NOMO-1 treated with dmso at 0.1 percent for 144 hours (cell line): ENCODE results near the gene CMTM3.
"Not testable (repeated sequence)": the region's sequence is repeated elsewhere in the genome, so short reads cannot be mapped to it uniquely, and the experiment has no call there.

Source experiments
- DNase-seq: peaks from one replicate; lab custom pipeline; 2025; ENCODE audit not compliant: unreplicated experiment; lab: John Stamatoyannopoulos, UW

The CMTM3 gene

DNA sequence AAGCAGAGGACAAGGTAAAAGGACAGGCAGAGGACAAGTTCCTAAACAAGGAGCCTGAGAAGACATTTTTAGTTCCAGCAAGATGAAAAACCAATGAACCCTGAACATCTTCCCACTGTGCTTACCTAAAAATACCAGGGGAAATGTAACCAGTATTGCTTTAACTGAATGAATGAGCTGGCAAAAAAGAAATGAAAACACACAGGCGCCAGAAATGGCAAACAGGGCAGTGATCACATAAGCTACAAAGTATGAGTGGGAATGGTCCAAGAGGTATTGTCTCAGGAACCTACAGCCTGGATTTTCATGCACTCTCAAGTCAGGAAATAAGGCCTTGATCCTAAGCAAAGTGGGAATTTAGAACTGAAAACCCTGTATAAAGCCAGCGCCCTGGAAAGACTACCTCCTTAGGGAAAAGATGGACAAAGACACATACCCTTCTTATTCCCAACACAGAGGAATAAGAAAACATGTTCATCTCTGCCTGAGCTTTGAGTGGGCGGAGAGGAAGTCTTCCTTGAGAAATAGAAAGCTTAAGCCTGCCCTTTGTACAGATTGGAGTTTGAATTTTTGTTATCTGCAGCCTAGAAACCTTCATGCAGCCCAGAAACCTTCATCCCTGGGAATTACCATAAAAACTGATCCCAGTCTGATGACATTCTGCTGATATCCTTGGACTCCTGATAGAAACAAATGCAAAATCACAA lies 23.1 kb upstream of the CMTM3 start:
- no peak for DNase-seq

DNA sequence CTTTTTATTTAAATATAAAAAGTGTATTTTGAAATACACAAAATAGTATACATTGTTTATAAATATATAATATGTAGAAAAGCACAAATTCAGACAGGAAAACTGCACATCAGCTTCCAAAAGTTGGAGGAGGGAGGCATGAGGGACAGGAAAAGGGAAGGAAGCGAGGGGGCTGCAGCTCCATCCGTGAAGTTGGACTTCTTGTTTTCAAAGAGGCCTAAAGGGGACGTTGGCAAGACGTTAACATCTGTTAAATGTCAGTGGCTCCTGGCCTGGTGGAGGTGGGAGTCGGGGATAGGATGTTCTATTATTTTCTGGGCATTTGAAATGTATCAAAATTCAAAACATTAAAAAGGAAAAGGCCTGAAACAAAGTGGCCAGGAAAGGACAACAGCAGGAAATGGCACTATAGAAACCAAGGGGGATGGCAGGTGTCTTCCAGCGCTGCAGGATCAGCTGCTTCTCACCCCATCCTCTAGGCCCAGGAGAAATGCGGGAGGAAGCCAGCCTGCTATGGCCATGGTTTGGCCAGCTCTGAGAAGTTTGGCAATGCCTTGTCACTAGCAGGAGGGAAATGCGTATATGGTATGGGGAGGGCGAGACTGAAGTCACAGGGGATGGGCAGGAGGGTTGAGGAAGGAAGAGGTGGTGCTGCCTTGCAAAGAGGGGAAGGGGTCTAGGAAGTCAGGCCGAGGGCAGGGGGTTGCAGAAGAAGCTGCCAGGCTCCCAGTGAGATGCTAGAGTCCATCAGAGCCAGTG lies 18.8 kb upstream of the CMTM3 start:
- DNase-seq = peak; percentile 7

DNA sequence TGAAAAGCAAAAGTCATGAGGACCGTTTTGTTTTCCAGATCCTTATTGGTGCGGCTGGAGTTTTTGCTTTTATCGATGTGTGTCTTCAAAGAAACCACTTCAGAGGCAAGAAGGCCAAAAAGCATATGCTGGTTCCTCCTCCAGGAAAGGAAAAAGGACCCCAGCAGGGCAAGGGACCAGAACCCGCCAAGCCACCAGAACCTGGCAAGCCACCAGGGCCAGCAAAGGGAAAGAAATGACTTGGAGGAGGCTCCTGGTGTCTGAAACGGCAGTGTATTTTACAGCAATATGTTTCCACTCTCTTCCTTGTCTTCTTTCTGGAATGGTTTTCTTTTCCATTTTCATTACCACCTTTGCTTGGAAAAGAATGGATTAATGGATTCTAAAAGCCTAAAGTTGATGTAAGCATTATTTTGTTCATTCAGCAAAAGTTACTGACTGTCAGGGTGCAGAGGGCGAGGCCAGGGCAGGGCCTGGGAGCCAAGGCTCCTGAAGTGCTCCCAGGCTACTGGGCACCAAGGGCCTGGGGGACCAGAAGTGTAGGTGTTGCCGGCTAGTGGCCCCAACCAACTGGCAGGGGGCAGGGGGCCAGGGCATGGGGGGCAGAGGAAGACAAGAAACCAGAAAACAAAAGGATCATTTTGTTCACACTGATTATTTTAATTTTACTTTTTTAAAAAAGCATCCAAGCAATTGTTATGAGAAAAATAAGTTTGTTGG lies 16.5 kb upstream of the CMTM3 start:
- no peak for DNase-seq

DNA sequence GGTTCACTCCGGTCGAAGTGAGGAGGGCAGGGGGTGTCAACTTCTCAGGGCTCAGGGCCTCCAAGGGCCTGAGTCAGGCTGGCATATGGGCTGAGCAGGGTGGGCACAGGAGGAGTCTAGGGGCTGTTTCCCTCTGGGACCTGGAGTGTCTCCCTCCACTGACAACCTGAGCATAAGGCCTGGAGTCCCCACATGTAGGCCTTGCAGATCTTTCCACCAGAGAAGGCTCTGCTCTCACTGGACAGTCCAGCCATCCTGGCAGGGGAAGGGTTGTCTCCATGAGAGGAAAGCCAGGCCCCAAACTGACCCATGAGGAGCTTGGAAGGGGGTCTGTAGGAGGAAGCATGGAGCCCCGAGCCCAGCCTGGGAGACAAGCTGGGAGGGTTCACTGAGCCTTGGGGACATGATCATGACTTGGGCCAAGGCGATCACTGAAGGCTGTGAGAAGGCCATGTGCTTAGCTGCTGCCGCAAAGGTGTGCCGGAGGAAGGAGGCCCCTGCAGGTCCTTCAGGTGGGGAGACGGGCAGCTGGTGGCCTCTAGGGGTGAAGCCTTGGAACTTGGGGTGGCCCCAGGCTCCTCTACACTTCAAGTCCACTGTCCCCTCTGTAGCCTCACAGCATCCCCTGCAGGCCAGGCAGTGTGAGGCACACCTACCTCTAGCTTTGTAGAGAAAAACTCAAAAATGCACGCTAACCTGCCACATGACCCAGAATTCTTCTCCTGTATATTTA lies 15.4 kb upstream of the CMTM3 start:
- DNase-seq = peak; percentile 31

DNA sequence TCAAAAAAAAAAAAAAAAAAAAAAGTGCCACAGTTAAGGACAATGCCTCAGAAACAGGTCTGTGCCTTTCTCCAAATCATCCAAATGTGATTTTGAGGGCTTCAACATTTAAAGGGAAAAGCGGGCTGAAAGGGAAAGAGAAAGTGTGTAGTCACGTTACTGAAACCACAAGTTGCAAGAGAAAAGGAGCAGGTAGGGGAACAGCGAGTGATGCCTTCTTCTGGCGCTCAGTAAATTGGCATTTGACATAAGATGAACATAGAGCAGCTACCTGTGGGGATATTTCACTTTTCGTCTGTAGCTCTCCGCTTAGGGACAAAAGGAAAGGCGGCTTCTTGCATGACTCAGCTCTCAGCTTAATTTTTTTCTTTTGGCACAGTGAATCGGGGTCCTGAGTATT lies 14.2 kb upstream of the CMTM3 start:
- DNase-seq = peak; percentile 4

DNA sequence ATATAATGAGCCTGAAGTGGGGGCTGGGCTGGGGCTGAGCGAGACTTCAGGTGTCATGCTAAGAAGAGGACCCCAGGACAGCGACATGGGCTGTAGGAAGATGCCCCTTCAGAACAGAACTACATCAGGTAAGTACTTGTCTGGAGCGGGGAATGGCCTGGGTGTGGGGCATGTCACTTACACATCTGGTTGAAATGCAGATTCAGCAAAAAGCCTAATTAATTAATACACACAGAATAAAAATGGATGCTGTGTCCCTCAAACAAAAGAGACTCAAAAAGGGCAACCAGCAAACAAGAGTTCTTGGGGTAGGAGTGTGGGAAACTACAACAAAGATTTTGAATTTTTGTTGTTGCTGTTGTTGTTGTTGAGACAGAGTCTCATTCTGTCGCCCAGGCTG lies 13.5 kb upstream of the CMTM3 start:
- no peak for DNase-seq

DNA sequence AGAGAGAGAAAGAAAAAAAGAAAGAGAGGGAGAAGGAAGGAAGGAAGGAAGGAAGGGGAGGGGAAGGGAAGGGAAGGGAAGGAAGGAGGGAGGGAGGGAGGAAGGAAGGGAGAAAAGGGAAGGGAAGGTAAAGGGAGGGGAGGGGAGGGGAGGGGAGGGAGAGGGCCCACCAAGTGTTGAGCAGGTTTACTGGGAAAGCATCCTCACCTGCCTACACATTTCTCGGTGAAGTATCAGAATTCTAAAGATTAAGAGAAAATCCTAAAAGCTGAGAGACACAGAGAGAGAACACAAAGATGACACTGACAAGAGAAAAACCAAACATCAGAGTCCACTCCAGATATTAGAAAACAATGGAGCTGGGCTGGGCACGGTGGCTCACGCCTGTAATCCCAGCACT lies 12.3 kb upstream of the CMTM3 start:
- DNase-seq = no peak

DNA sequence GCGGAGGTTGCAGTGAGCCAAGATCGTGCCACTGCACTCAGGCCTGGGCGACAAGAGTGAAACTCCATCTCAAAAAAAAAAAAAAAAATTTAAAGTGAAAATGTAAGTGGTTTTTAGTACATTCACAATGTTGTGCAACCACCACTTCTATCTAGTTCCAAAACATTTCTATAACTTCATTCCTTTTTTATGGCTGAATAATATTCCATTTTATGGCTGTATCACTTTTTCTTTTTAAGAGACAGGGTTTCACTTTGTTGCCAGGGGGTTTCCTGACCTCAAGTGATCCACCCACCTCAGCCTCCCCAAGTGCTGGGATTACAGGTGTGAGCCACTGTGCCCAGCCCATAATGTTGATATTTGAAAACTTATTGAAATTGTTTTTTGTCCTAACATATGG lies 11.7 kb upstream of the CMTM3 start:
- DNase-seq = no peak

DNA sequence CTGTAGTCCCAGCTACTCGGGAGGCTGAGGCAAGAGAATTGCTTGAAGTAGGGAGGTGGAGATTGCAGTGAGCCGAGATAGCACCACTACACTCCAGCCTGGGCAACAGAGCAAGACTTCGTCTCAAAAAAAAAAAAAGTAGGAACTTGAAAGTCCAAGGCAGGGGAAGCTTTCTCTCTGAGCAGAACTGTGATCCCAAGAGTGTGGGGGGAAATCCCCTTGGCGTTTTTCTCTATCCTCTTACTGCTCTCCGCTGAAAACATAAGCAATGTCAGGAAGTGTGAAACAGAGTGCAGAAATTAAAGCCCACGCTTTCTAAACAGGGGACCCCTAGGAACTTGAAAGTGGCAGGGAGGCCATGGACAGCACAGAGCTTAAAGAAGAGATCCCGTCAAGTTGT lies 9.8 kb upstream of the CMTM3 start:
- no peak for DNase-seq

DNA sequence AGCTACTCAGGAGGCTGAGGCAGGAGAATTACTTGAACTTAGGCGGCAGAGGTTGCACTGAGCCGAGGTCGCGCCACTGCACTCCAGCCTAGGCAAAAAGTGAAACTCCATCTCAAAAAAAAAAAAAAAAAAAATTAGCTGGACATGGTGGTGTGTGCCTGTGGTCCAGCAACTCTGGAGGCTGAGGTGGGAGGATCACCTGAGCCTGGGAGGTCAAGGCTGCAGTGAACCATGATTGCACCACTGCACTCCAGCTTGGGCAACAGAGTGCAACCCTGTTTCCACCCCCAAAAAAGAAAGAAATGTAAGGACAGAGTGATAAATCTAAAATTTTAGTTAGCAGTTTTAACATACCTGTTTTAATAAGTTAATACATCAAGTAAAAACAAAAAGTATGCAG lies 7.9 kb upstream of the CMTM3 start:
- not testable (repeated sequence) for DNase-seq

DNA sequence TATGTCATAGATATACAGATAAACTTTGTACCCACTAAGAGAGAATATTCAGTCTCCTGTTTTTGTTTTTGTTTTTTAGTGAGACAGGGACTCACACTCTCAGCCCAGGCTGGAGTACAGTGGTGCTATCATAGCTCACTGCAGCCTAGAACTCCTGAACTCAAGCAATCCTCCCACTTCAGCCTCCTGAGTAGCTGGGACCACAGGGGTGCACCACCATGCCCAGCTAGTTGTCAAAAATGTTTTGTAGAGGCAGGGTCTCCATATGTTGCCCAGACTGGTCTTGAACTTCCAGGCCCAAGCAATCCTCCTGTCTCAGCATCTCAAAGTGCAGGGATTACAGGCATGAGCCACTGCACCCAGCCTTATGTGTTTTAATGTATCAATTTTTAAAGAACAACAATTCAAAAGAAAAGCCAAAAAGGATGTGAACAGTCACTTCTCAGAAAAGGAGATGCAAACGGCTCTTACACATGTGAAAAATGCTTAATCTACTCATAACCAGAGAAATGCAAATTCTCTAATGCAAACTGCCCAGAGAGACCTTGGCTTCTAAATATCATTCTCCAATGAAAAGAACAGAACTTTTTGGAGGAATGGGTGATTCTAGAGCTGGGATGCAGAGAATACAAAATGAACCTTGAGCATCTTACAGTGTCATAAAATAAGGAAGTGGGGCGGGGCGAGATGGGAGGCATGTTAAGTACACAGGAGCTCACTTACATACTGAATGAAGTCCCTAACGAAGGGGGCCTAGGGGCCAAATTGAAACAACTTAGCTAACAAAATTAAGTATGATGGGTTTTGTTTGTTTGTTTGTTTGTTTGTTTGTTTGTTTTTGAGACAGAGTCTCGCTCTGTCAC lies 7.3 kb upstream of the CMTM3 start:
- no peak for DNase-seq

DNA sequence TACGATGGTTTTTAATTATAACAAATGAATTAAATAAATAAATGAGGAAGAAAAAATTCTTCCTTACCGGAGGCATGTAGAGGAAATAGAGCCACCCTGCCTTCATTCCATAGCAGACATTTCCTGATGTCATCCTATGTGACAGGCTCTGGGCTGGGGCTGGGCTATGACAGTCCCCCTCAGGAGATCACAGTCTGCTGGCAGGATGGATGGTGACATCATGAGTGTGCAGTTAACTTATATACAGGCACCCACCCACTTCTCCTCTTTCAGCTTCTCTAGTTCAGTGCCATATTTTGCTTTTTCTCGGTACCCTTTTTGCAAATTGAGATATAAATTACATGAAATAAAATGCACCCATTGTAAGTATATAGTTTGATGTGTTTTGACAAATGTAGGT lies 6.4 kb upstream of the CMTM3 start:
- DNase-seq = no peak

DNA sequence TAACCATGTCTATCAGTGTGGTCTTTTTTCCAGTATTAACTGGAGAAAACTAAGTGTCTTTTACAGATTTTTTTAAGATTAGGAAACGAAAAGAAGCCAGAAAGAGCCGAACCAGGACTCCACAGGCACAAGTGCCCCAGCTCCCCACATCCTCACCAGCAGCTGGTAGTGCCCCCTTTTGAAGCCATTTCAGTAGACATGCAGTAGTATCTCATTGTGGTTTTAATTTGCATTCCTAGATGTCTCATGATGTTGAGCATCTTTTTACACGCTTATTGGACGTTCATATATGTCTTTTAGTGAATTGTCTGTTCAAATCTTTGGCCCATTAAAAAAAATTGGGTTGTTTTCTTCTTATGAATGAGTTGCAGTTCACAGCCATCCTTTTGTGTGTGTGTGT lies 4.8 kb upstream of the CMTM3 start:
- no peak for DNase-seq

DNA sequence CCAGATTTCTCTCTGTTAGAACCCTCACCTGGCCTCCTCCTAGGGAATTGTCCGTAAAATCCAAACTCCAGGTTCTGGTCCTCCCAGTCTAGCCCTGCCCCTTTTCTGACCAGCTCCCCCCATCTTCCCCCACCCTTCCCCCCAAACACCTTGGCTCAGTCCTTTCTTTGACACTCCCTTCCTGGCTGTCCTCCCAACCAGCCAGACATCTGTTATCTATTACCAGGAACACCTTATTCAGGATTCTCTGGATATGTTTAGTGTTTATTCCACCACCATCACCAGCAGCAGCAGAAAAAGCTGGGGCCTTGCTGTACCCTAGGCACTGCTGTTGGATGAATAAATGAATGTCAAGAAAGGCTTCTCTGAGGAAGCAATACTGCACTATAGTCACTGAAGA lies 4.0 kb upstream of the CMTM3 start:
- DNase-seq = no peak

DNA sequence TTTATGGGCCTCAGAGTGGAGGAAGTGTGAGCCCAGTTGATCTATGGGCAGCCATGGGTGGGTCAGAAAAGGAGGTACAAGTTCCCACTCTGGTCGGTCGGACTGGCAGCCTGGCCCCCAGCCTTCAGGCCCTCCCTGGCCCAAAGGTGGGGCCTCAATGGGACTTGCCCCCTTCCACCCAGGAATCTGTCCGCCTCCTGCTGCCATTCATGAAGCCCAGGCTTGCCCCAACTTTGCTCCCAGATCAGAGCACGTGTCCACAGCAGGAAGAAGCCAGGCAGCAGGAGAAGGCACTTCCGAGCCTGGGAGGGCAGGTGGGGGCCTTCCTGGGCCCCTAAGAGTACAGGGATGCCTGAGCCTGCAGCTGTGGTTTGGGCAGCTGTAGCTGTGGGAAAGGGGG lies 3.0 kb upstream of the CMTM3 start:
- DNase-seq = no peak

DNA sequence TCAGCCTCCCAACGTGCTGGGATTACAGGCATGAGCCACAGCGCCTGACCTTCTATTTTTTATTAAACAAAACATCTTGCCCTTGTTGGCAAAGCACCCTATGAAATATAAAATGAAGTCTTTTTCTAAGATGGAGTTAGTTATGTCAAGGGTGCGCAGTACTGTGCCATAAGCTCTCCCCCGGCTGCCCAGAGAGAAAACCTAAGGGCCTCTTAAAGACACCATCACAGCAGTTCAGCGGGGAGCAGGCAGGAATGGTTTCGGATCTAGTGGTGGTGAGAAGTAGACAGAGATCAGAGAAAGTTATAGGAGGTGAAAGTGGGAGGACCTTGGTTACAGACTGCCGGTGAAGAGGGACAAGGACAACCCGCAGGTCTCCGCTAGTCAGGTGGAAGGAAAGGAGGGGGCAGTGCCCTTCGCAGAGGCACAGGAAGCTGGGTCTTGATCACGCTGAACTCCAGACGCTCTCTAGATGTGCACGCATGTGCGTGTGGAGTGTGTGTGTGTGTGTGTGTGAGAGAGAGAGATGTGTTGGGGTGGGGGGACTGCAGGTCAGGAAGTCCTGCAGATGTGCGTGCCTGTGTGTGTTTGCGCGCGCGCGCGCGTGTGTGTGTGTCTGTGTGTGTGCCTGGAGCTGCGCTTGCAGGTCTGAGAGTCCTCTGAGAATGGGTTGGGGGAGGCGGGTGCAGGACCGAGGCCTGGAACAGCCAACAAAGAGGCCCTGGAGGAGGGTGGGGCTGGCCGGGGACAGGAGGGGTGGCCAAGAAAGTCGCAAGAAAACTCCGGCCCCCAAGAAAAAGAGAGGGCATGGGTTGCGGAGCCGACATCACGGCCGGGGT lies 748 bp upstream of the CMTM3 start:
- DNase-seq = peak; percentile 55

DNA sequence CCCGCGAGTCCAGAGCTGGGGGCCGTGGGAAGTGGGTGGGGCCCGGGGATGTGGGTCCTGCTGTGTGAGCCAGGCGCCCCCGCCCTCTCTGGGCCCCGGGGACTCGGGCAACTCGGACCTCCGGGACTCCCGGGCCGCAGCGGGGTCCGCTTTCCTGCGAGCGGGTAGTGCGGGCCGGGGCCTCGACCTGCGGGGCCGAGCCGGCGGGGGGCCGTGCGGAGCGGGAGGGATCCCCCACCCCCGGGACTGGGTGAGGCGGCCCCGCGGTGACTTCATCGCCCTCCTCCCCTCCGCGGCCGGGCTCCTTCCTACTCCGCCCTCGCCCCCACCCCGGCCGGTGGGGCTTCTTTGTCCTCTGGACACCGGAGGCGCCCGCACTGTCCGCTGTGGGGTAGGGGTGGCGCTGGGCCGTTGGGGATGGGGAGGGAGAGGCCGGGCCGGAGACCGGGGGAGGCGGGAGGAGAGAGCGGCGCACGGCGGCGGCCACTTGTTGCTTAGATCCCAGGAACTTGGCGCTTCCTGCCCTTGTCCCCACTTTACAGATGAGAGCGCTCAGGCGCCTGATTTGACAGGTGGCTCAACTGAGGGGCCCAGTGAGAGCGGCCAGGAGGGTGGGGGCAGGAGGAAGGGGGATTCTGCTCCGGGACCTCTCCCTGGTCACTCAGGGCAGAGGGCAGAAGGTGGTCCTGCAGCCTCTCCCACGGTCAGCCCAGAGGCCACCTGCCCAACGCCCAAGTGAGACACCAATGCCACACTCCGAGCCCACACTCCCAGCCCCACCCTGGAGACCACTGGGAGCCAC lies 874 bp downstream of the CMTM3 start:
- DNase-seq = no peak

DNA sequence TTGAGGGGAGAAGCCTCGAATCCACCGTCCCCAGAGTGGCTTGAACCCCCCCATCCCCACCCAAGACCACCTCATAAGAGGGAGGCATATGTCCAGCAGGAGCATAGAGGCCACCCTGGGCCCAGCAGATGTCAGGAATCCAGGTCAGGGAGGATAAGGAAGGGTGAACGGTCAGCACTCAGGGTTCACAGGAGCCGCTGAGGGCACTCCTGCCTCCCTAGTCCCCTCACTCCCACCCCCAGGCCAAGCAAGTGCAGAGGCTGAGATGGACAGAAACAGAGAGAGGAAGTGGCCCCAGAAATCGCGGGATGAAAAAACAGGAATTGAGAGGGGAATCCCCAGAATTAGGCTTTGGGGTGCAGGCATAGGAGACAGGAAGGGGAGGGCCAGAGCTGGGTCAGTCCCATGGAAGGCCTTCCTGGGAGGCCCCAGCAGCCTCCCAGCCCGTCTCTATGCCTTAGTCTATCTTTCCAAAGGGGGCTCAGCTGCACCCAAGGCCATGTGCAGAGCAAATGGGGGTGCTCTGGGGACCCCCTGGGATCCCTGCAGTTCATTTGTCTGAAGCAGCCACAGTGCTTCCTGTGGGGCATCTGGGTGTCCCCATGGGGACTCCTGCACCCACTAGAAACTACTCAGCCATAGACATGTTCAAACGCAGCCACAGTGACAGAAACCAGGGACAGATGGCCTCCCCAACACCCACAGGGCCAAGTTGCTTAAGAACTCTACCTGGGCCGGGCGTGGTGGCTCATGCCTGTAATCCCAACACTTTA lies 1.7 kb downstream of the CMTM3 start:
- DNase-seq = peak; percentile 3
